RPMI7951 (cell line): Measurements from ENCODE around the gene TMEM135. TPM values are rescaled to one million over a fixed set of nuclear protein-coding genes. Genes with fewer than 3 reads are reported as not detected.
"Not testable (repeated sequence)": the region's sequence is repeated elsewhere in the genome, so short reads cannot be mapped to it uniquely, and the experiment has no call there.

Experiments used
- DNase-seq: peaks from one replicate; pipeline ENCODE4 v3.0.0-alpha.2; 2012; ENCODE audit warnings: low read depth
- total RNA-seq: library from RNA; depleted of rRNA; stranded (reverse); fragments of >200 nt; shearing (Covaris generic); gene quantifications from 2 replicates; pipeline ENCODE4 v1.2.3, GENCODE V29; 2014

TMEM135 gene
- total RNA-seq, 1 experiment from 2014 or later, result 16.6 TPM

DNA sequence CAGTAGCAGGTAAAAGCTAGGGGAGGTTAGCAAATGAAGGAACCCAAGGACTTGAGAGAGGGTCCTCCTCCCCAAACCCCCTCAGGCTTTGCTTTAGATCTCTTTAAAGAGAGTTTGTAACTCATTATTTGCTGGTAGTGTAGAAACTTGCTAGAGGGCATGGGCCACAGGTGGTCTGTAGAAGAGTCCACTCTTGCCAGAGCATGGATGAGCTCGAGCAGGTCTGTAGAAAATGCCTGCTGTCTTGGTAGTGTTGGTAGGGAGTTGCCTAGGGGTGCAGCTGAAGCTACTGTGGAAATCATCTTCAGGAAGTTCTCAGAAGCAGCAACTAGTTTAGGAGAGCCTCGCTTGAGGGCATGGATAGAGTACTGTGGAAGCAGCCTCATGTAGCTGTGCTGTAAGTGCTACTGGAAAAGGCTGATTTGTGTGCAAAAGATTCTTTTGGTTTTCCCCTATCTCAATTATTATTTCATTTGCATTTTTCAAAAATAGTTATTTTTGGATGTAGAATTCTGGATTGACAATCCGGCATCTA lies 104.3 kb downstream of the TMEM135 start:
- no peak for DNase-seq

GRCh38 chr11:87142594-87142993 lies 104.9 kb downstream of the TMEM135 start:
- DNase-seq, result no peak

DNA sequence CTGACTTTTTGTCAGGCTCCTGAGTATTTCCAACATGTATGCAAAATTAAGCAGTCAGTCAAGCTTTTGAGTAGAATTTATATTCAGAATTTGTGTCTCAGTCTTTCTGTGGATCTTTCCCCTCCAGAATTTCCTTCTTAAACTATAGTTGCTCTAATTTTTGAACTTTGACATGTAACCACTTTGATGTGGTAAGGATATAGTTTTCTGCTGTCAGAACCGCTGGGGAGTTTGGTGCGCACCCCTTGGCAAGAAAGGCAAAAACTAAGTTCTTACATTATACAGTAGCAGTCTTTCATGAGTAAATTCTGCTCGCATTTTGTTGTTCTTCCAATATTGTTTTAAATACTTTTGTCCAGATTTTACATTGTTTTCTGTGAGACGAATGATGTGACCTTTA lies 105.9 kb downstream of the TMEM135 start:
- DNase-seq, result no peak

DNA sequence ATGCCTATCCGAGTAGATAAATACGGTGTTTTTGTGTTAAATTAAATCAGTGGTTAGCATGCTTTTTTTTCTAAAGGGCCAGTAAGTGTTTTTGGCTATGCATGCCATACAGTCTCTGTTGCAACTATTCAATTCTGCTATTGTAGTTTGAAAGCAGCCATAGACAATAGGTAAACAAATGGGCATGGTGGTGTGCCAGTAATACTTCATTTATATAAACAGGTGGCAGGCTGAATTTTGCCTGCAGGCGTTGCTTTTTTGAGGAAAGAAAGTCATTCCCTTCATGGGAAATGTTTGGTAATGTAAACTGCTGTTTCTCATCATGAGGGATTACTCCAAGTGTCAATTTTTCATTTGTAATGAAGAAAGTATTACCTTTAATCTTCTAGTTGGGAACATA lies 106.5 kb downstream of the TMEM135 start:
- DNase-seq, result peak; percentile 28

DNA sequence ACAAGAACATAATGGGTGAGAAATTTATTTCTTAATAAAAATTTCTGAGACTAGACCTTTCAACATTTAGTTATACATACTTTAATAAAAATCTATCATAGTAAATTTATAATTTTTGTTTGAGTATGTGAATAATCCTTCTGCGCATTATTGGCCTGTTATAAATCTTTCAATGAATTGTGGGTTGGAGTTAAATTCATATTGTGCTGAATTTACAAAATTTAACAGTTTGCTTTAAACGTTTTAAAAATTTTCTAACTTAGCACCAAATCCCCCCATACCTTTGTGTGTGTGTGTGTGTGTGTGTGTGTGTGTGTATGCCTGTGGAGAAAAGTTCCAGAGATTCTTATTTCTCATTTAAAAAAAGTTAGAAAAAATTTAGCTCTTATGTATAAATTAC lies 111.0 kb downstream of the TMEM135 start:
- DNase-seq, result no peak

DNA sequence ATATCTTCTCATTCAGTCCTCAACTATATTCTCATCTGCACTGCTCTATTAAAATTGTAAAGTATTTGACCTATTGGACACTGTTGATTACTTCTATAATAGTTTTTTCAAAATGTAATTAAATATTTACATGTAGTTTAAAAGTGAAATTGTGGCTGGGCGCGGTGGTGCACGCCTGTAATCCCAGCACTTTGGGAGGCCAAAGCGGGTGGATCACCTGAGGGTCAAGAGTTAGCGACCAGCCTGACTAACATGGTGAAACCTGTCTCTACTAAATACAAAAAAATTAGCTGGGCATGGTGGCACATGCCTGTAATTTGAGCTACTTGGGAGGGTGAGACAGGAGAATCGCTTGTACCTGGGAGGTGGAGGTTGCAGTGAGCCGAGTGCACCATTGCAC lies 112.0 kb downstream of the TMEM135 start:
- not testable (repeated sequence) for DNase-seq

DNA sequence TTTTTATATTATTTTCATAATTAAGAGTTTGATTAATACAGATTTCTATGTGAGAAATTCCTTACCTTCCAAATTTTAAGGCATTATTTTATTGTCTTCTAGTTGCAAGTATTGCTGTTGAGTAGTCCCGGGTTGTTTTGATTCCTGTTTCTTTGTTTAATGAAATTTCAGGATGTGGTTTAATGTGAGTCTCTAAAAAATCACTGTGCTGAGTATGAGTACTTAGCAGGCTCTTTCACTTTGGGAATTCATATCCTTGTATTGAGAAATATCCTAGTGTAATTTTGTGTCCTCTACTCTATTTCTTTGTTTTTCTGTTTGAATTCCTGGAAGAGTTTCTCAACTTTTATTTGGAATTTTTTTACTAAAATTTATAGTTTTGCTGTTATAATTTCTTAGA lies 113.2 kb downstream of the TMEM135 start:
- DNase-seq, result peak; percentile 7

- no peak for DNase-seq
Observed at GRCh38 chr11:87154246-87154645, 116.5 kb downstream of the TMEM135 start.

DNA sequence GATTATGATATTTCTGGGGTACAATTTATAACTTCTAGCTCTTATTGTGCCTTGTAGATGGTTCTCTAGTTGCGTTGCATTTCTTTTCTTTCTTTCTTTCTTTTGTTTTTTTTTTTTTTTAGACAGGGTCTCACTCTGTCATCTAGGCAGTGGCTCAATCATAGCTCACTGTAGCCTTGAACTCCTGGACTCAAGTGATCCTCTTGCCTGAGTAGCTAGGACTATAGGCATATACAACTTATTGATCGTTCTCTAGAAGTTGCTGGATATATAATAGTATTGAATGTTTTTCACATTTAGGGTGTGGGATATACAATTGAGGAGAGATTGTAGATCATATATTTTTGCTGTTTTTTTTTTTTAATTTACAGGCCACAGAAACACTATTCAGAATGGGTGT lies 119.2 kb downstream of the TMEM135 start:
- no peak for DNase-seq

DNA sequence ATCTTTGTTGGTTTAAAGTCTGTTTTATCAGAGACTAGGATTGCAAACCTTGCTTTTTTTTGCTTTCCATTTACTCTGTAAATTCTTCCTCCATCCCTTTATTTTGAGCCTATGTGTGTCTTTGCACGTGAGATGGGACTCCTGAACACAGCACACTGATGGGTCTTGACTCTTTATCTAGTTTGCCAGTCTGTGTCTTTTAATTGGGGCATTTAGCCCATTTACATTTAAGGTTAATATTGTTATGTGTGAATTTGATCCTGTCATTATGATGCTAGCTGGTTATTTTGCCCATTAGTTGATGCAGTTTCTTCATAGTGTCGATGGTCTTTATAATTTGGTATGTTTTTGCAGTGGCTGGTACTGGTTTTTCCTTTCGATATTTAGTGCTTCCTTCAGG lies 131.3 kb downstream of the TMEM135 start:
- not testable (repeated sequence) for DNase-seq

GRCh38 chr11:87173185-87174039 lies 135.7 kb downstream of the TMEM135 start:
- peak; percentile 63 for DNase-seq

- DNase-seq, result no peak
Observed at GRCh38 chr11:87174870-87175269, 137.1 kb downstream of the TMEM135 start.

GRCh38 chr11:87176044-87176443 lies 138.3 kb downstream of the TMEM135 start:
- DNase-seq, result peak; percentile 50

DNA sequence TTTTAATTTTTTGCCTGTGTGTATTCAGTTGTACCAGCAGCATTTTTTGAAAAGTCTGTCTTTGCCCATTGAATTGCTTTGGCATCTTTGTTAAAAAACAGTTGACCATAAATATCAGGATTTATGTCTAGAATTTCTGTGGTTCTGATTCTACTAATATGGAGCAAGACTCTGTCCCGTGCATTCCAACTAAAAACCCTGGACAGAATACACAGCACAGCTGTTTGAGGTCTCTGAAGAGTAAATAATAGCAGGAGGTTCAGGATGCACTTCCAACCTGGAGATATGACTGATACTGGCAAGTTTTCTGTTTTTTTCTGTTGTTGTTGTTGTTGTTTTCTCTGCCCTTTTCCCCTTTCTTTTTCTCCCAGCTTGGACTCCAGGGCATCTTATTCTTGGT lies 141.9 kb downstream of the TMEM135 start:
- DNase-seq, result no peak

DNA sequence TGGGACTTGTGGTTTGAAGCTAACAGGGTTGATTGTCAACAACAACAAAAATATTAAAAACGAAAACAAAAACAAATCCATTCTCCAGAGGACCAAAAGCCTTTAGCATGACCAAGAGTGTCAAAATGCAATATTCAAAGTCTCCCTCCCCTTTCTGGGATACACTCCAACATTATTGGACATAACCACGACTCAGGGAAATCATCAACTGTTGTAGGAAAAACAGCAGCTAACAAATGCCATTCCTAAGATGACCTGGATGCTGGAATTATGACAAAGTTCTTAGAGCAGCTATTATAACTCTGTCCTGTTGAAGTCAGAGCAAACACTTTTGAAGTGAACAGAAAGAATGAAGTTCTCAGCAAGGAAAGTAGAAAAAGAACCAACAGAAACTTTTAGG lies 143.0 kb downstream of the TMEM135 start:
- DNase-seq, result peak; percentile 26

- DNase-seq, result no peak
Observed at GRCh38 chr11:87181143-87181542, 143.4 kb downstream of the TMEM135 start.

DNA sequence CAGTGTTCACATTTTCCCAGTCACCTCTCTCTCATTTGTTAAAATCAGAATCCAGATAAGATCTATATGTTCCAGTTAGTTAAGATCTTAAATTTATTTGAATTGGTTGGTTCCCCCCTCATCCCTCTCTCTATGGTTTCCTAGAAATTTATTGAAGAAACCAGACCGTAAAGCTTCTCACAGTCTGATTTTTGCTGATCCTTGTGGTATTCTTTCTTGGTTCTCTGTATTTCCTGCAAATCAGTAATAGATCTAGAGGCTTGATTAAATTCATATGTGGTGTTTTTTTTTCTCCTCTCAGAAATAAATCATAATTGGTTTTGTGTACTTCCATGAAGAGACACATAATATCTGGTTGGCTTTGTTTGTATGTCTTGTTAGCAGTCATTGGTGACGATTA lies 147.5 kb downstream of the TMEM135 start:
- no peak for DNase-seq

DNA sequence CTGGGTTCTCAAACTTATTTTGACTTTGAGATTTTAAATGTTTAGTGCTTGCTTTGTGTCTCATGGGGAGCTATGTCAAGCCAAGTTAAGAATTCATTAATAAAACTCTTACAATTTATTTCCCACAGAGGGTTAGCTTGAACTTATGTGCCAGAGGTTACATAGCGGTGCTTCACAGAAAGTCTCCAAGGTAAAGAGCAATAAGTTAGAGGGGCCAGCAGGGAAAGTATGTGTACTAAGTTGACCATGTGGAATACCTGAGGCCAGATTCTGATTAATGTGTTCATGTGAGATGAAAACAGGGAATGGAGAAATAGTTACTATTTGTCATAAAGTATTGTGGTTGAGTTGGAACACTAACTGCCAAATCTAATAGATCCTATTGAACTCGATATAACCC lies 149.3 kb downstream of the TMEM135 start:
- DNase-seq, result no peak

- peak; percentile 17 for DNase-seq
Observed at GRCh38 chr11:87187930-87188329, 150.2 kb downstream of the TMEM135 start.

DNA sequence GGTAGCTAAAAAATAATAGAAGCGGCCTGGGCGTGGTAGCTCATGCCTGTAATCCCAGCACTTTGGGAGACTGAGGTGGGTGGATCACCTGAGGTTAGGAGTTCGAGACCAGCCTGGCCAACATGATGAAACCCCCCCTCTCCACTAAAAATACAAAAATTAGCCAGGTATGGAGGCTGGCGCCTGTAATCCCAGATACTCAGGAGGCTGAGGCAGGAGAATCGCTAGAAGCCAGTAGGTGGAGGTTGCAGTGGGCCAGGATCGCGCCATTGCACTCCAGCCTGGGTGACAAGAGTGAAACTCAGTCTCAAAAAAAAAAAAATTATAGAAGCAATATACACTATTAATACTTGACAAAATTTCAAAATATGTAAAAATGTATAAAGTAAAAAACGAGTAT lies 150.7 kb downstream of the TMEM135 start:
- not testable (repeated sequence) for DNase-seq

- not testable (repeated sequence) for DNase-seq
Observed at GRCh38 chr11:87188921-87189320, 151.2 kb downstream of the TMEM135 start.

DNA sequence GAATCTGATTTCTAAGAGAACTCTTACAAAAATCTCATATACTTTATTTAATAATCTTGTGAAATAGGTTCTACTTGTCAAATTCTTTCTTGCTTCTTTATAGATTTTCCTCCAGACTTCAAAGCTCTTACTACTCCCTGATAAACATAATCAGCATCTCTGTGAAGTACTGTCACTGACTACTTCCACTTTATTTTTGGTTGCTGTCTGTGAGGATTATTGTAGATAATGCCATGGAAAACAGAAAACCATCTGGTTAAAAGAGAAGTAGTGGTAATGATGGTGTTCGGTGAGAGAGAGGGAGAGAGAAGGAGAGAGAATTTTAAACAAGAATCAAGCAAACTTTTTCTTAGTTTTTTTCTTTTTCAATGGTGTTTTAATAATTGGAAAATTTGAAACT lies 152.3 kb downstream of the TMEM135 start:
- DNase-seq, result no peak

GRCh38 chr11:87193756-87194470 lies 156.2 kb downstream of the TMEM135 start:
- DNase-seq, result no peak
